GM18505 (cell line): ENCODE results near the gene TLR1.

Experiments used
- ATAC-seq: cut with Tn5 transposase; IDR thresholded peaks from one replicate; pipeline ENCODE4 v1.9.1; 2021; ENCODE audit not compliant: unreplicated experiment
- POLR2A ChIP-seq: IDR thresholded peaks from 4 replicates; pipeline ENCODE4 v1.6.1; 2011; ENCODE audit warnings: borderline replicate concordance; ENCODE audit not compliant: insufficient read depth, insufficient read length; ENCODE audit errors: extremely low read depth

TLR1 gene

GRCh38 chr4:38800961-38801450 lies 3.6 kb downstream of the TLR1 start:
- TF ChIP-seq POLR2A: no peak
- ATAC-seq: no peak

- ATAC-seq: no peak
- no peak for TF ChIP-seq POLR2A
Measured at GRCh38 chr4:38800366-38800765, 4.2 kb downstream of the TLR1 start.

- ATAC-seq: no peak
- no peak for TF ChIP-seq POLR2A
Measured at GRCh38 chr4:38795087-38795486, 9.5 kb downstream of the TLR1 start.

GRCh38 chr4:38794051-38794450 lies 10.5 kb downstream of the TLR1 start:
- no peak for TF ChIP-seq POLR2A
- ATAC-seq: no peak

- no peak for ATAC-seq
Measured at GRCh38 chr4:38791010-38791409, 13.6 kb downstream of the TLR1 start.

GRCh38 chr4:38788317-38788716 lies 16.3 kb downstream of the TLR1 start:
- TF ChIP-seq POLR2A: no peak
- ATAC-seq: no peak

More at GRCh38 chr4:38791010-38791409, 13.6 kb downstream of the TLR1 start:
- no peak for TF ChIP-seq POLR2A

- ATAC-seq: no peak
Measured at GRCh38 chr4:38787693-38788092, 16.9 kb downstream of the TLR1 start.

GRCh38 chr4:38785901-38786402 lies 18.6 kb downstream of the TLR1 start:
- ATAC-seq: no peak
- peak; percentile 21 for TF ChIP-seq POLR2A

More at GRCh38 chr4:38787693-38788092, 16.9 kb downstream of the TLR1 start:
- TF ChIP-seq POLR2A: no peak

- no peak for TF ChIP-seq POLR2A
- ATAC-seq: no peak
Measured at GRCh38 chr4:38785041-38785790, 19.4 kb downstream of the TLR1 start.

GRCh38 chr4:38784141-38784540 lies 20.4 kb downstream of the TLR1 start:
- no peak for ATAC-seq
- no peak for TF ChIP-seq POLR2A

GRCh38 chr4:38783109-38783460 lies 21.5 kb downstream of the TLR1 start:
- no peak for TF ChIP-seq POLR2A
- ATAC-seq: no peak

- ATAC-seq: peak; percentile 54
- TF ChIP-seq POLR2A: peak; percentile 73
Measured at GRCh38 chr4:38782452-38783108, 22.0 kb downstream of the TLR1 start, which contains the start of gene TLR10. Gene TLR10 (minus strand): TSS chr4:38782990. CDS start chr4:38775590, 7,400 bp downstream.

- ATAC-seq: no peak
- TF ChIP-seq POLR2A: peak; percentile 47
Measured at GRCh38 chr4:38781854-38782261, 22.7 kb downstream of the TLR1 start.
